ENCODE data around the gene CNN2. TPM values are rescaled to one million over a fixed set of nuclear protein-coding genes. Genes with fewer than 3 reads are reported as not detected.

Gene CNN2
- polyA plus RNA-seq, 3 donors: 163 to 196 (median 180) TPM

- no peak for DNase-seq (ENCODE audit: extremely low read depth in 1 of 11, low read depth in 9 of 11, low spot score in 4 of 11)
Observed at GRCh38 chr19:1082928-1083816, 56.8 kb downstream of the CNN2 start.

GRCh38 chr19:1084024-1084868, 57.8 kb downstream of the CNN2 start:
- DNase-seq (ENCODE audit: extremely low read depth in 1 of 11, low read depth in 9 of 11, low spot score in 4 of 11): no peak

- no peak for DNase-seq (ENCODE audit: extremely low read depth in 1 of 11, low read depth in 9 of 11, low spot score in 4 of 11)
Observed at GRCh38 chr19:1085053-1085658, 58.7 kb downstream of the CNN2 start.

- DNase-seq (ENCODE audit: extremely low read depth in 1 of 11, low read depth in 9 of 11, low spot score in 4 of 11): no peak
Observed at GRCh38 chr19:1085676-1086442, 59.5 kb downstream of the CNN2 start.

GRCh38 chr19:1086613-1087012, 60.2 kb downstream of the CNN2 start:
- no peak for DNase-seq (ENCODE audit: extremely low read depth in 1 of 11, low read depth in 9 of 11, low spot score in 4 of 11)

GRCh38 chr19:1087813-1088415, 61.5 kb downstream of the CNN2 start:
- no peak for DNase-seq (ENCODE audit: extremely low read depth in 1 of 11, low read depth in 9 of 11, low spot score in 4 of 11)

GRCh38 chr19:1088416-1089010, 62.1 kb downstream of the CNN2 start:
- DNase-seq (ENCODE audit: extremely low read depth in 1 of 11, low read depth in 9 of 11, low spot score in 4 of 11): no peak

Other genes with a start within 250 kb of the CNN2 start
- 100 to 1,000 TPM; 349 to 460 (median 382) TPM for gene PTBP1, start 229.2 kb upstream of the CNN2 start, polyA plus RNA-seq (ENCODE audit: insufficient read length in 3 of 3)
- 10 to 100 TPM in 2 of 3 donors, 1 to 10 TPM in 1; 8.2 to 19.3 (median 15.8) TPM for gene PLPPR3, start 204.7 kb upstream of the CNN2 start, polyA plus RNA-seq (ENCODE audit: insufficient read length in 3 of 3)
- 1 to 10 TPM; 1.4 to 1.9 (median 1.9) TPM for gene AZU1, start 198.8 kb upstream of the CNN2 start, polyA plus RNA-seq (ENCODE audit: insufficient read length in 3 of 3)
- 1 to 10 TPM in 2 of 3 donors, under 1 TPM in 1; 0.81 to 2.4 (median 1.6) TPM for gene PRTN3, start 185.6 kb upstream of the CNN2 start, polyA plus RNA-seq (ENCODE audit: insufficient read length in 3 of 3)
- under 1 TPM; 0.33 to 0.98 (median 0.34) TPM for gene ELANE, start 174.3 kb upstream of the CNN2 start, polyA plus RNA-seq (ENCODE audit: insufficient read length in 3 of 3)
- 1 to 10 TPM; 1.9 to 4.9 (median 3.9) TPM for gene CFD, start 166.9 kb upstream of the CNN2 start, polyA plus RNA-seq (ENCODE audit: insufficient read length in 3 of 3)
- gene MED16, start 133.4 kb upstream of the CNN2 start, polyA plus RNA-seq (ENCODE audit: insufficient read length in 3 of 3): 10 to 100 TPM; 40.3 to 68.6 (median 58.3) TPM
- gene RNU6-9, start 133.1 kb upstream of the CNN2 start, polyA plus RNA-seq (ENCODE audit: insufficient read length in 3 of 3): not detected
- gene R3HDM4, start 113.4 kb upstream of the CNN2 start, polyA plus RNA-seq (ENCODE audit: insufficient read length in 3 of 3): 10 to 100 TPM; 33.7 to 55.0 (median 49.0) TPM
- gene KISS1R, start 109.3 kb upstream of the CNN2 start, polyA plus RNA-seq (ENCODE audit: insufficient read length in 3 of 3): 1 to 10 TPM in 2 of 3 donors, under 1 TPM in 1; 0.34 to 1.2 (median 1.1) TPM
- gene ARID3A, start 100.6 kb upstream of the CNN2 start, polyA plus RNA-seq (ENCODE audit: insufficient read length in 3 of 3): 10 to 100 TPM; 19.9 to 37.0 (median 28.3) TPM
- 10 to 100 TPM; 30.6 to 72.6 (median 54.1) TPM for gene WDR18, start 42.3 kb upstream of the CNN2 start, polyA plus RNA-seq (ENCODE audit: insufficient read length in 3 of 3)
- 1 to 10 TPM in 2 of 3 donors, under 1 TPM in 1; 0.37 to 2.0 (median 1.2) TPM for gene GRIN3B, start 26.2 kb upstream of the CNN2 start, polyA plus RNA-seq (ENCODE audit: insufficient read length in 3 of 3)
- 100 to 1,000 TPM in 2 of 3 donors, 10 to 100 TPM in 1; 92.3 to 145 (median 126) TPM for gene TMEM259, start 5.5 kb upstream of the CNN2 start, polyA plus RNA-seq (ENCODE audit: insufficient read length in 3 of 3)
- not detected for gene RNU6-2, start 5.1 kb upstream of the CNN2 start, polyA plus RNA-seq (ENCODE audit: insufficient read length in 3 of 3)
- gene ABCA7, start 13.5 kb downstream of the CNN2 start, polyA plus RNA-seq (ENCODE audit: insufficient read length in 3 of 3): 10 to 100 TPM in 1 of 3 donors, 1 to 10 TPM in 2; 7.2 to 10.1 (median 8.2) TPM
- gene ARHGAP45, start 40.6 kb downstream of the CNN2 start, polyA plus RNA-seq (ENCODE audit: insufficient read length in 3 of 3): 10 to 100 TPM in 2 of 3 donors, 1 to 10 TPM in 1; 8.5 to 15.7 (median 15.4) TPM
- 100 to 1,000 TPM; 120 to 167 (median 144) TPM for gene POLR2E, start 68.8 kb downstream of the CNN2 start, polyA plus RNA-seq (ENCODE audit: insufficient read length in 3 of 3)
- 100 to 1,000 TPM; 237 to 269 (median 243) TPM for gene GPX4, start 77.4 kb downstream of the CNN2 start, polyA plus RNA-seq (ENCODE audit: insufficient read length in 3 of 3)
- gene SBNO2, start 147.7 kb downstream of the CNN2 start, polyA plus RNA-seq (ENCODE audit: insufficient read length in 3 of 3): 10 to 100 TPM; 14.9 to 23.6 (median 18.3) TPM
- gene STK11, start 179.2 kb downstream of the CNN2 start, polyA plus RNA-seq (ENCODE audit: insufficient read length in 3 of 3): 10 to 100 TPM; 56.8 to 62.2 (median 59.0) TPM
- 1 to 10 TPM; 1.5 to 8.7 (median 2.0) TPM for gene CBARP, start 211.4 kb downstream of the CNN2 start, polyA plus RNA-seq (ENCODE audit: insufficient read length in 3 of 3)
- 100 to 1,000 TPM in 2 of 3 donors, 10 to 100 TPM in 1; 82.2 to 145 (median 129) TPM for gene ATP5F1D, start 215.1 kb downstream of the CNN2 start, polyA plus RNA-seq (ENCODE audit: insufficient read length in 3 of 3)
- gene MIDN, start 222.0 kb downstream of the CNN2 start, polyA plus RNA-seq (ENCODE audit: insufficient read length in 3 of 3): 10 to 100 TPM; 42.1 to 70.7 (median 67.6) TPM
- 100 to 1,000 TPM; 803 to 982 (median 849) TPM for gene CIRBP, start 242.7 kb downstream of the CNN2 start, polyA plus RNA-seq (ENCODE audit: insufficient read length in 3 of 3)
- gene FAM174C, start 248.9 kb downstream of the CNN2 start, polyA plus RNA-seq (ENCODE audit: insufficient read length in 3 of 3): 10 to 100 TPM; 14.8 to 25.6 (median 21.3) TPM

Measured in renal cortex interstitium (tissue), 11 donors.